Thoracic aorta (tissue), 2 donors: ENCODE results near the gene MACF1. TPM values are rescaled to one million over a fixed set of nuclear protein-coding genes. Genes with fewer than 3 reads are reported as not detected.

Experiments used
- ATAC-seq: fragments of 150-250 bp; one replicate; pipeline ENCODE4 v1.8.0; 2017; ENCODE audit warnings: low read depth; ENCODE audit not compliant: insufficient number of reproducible peaks, low FRiP score
- DNase-seq: peaks from one replicate; pipeline ENCODE4 v3.0.0-alpha.2; 2020; ENCODE audit warnings: low spot score
- H3K27ac ChIP-seq, 2 donors: fragments of 200-600 bp; sonication (generic); 1 replicate in 1 of 2; 2 replicates in 1 of 2; pipeline ENCODE4 v1.5.1; 2016; ENCODE audit warnings: mild to moderate bottlenecking in 2 of 2, moderate library complexity in 2 of 2
- H3K27me3 ChIP-seq: fragments of 200-600 bp; sonication (generic); replicated peaks from 2 replicates; pipeline ENCODE4 v1.6.0; 2016; ENCODE audit warnings: mild to moderate bottlenecking; ENCODE audit not compliant: insufficient read depth
- H3K36me3 ChIP-seq: fragments of 200-600 bp; sonication (generic); one replicate; pipeline ENCODE4 v1.5.1; 2016
- H3K4me1 ChIP-seq, 2 donors: fragments of 200-600 bp; sonication (generic); 1 replicate in 1 of 2; 2 replicates in 1 of 2; pipeline versions ENCODE4 v1.5.1 to v1.6.0; 2016; ENCODE audit warnings: low read depth in 2 of 2, mild to moderate bottlenecking in 1 of 2; ENCODE audit not compliant: control insufficient read depth in 1 of 2
- H3K4me3 ChIP-seq: fragments of 200-600 bp; sonication (generic); 2 replicates; pipeline ENCODE4 v1.5.1; 2016; ENCODE audit warnings: mild to moderate bottlenecking
- H3K9me3 ChIP-seq: fragments of 200-600 bp; sonication (generic); 2 replicates; pipeline ENCODE4 v1.5.1; 2016
- CTCF ChIP-seq: fragments of 200-600 bp; sonication (generic); IDR thresholded peaks from one replicate; pipeline ENCODE4 v1.5.1; 2019; ENCODE audit warnings: antibody characterized with exemption
- total RNA-seq, 2 donors: library from RNA; depleted of rRNA; stranded (reverse); fragments of >200 nt; gene quantifications; one replicate each; pipeline versions ENCODE4 v1.1.0 to v1.2.3, GENCODE V29; 2016

MACF1 gene
- total RNA-seq, 2 donors from 2014 or later = 604 to 650 TPM

DNA sequence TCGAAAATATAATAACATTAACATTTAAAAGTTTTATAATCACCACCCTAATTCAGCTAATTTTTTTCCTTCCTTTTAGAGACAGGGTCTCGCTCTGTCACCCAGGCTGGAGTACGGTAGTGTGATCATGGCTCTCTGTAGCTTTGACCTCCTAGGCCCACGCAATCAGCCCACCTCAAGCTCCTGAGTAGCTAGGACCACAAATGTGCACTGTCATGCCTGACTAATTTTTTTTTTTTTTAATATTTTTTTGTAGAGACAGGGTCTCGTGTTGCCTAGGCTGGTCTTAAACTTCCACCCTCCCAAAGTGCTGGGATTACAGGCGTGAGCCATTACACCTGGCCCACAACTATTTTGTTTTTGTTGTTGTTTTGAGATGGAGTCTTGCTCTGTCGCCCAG lies 172.2 kb downstream of the MACF1 start:
- no peaks in the 10 kb centered on the region for H3K9me3 ChIP-seq
- no peak overlapping the region for H3K4me3 ChIP-seq
- peaks cover 5 to 13% of the 10 kb centered on the region in 2 donors for H3K4me1 ChIP-seq
- TF ChIP-seq CTCF = no peak
- H3K27ac ChIP-seq = no peak overlapping the region
- no peak for DNase-seq
- peaks cover 32% of the 10 kb centered on the region for H3K36me3 ChIP-seq
- no peak for ATAC-seq
- H3K27me3 ChIP-seq = no peaks in the 10 kb centered on the region

DNA sequence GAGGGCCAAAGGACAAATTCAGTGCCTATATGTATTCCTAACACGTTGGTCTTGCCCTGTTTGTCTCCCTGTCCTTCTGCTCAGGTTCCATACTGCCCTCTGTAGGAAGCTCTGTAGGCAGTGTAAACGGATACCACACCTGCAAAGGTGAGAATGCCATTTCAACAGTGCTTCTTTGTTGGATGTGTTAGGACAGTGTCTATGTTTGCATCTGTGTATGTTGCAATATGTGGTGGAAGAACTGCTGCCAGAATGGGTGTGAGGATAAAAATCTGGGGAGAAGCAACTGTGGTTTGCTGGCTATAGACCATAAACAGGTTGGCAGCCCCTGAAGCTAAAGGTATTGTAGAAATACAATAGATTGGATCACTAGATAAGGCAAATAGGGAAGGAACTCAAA lies 173.9 kb downstream of the MACF1 start:
- H3K27ac ChIP-seq = peak overlapping the region in 1 of 2 donors; percentile 40
- no peak for DNase-seq

GRCh38 chr1:39379187-39379586 lies 174.7 kb downstream of the MACF1 start:
- Histone ChIP-seq H3K9me3 (no peaks in the 10 kb centered on the region), H3K4me3 (no peak overlapping the region), H3K36me3 (peaks cover 42% of the 10 kb centered on the region), H3K4me1 (peaks cover 2 to 10% of the 10 kb centered on the region in 2 donors), H3K27ac (peak overlapping the region; percentile 40 to 54), H3K27me3 (no peaks in the 10 kb centered on the region)
- no peak for ATAC-seq
- TF ChIP-seq CTCF = no peak
- DNase-seq = no peak

More for the DNA sequence above, 173.9 kb downstream of the MACF1 start:
- peaks cover 0 to 6% of the 10 kb centered on the region in 2 donors for H3K4me1 ChIP-seq
- peaks cover 38% of the 10 kb centered on the region for H3K36me3 ChIP-seq
- no peak for TF ChIP-seq CTCF
- H3K9me3 ChIP-seq = no peaks in the 10 kb centered on the region
- no peak for ATAC-seq
- no peaks in the 10 kb centered on the region for H3K27me3 ChIP-seq
- H3K4me3 ChIP-seq = no peak overlapping the region

DNA sequence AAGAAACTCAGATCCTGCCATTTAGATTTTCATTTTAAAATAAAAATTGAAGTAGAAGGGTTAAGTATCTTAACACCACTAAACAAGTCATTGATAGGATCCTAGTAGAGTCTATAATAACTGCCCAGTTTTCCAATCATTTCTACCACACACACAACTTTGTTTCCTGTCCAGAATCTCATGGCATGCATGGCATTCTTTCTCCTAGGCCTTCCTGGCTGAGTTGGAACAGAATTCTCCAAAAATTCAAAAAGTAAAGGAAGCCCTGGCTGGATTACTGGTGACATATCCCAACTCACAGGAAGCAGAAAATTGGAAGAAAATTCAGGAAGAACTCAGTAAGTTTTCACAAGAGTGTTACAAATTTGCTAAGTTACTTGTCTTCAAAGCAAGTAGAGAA lies 175.5 kb downstream of the MACF1 start:
- peaks cover 3 to 19% of the 10 kb centered on the region in 2 donors for H3K4me1 ChIP-seq
- peak overlapping the region; percentile 54 to 62 for H3K27ac ChIP-seq
- peaks cover 42% of the 10 kb centered on the region for H3K36me3 ChIP-seq
- DNase-seq = no peak
- no peaks in the 10 kb centered on the region for H3K9me3 ChIP-seq
- TF ChIP-seq CTCF = no peak
- no peaks in the 10 kb centered on the region for H3K27me3 ChIP-seq
- H3K4me3 ChIP-seq = no peak overlapping the region
- ATAC-seq = no peak

DNA sequence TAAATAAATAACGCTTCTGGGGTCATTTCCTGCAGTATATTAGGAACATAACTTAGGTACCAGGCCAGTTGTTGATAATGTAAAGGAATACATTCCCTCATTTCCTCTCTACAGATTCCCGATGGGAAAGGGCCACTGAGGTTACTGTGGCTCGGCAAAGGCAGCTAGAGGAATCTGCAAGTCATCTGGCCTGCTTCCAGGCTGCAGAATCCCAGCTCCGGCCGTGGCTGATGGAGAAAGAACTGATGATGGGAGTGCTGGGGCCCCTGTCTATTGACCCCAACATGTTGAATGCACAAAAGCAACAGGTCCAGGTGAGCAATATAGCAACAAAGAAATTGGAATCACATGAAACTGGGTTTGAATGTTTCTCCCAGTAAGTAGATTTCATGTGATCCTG lies 177.3 kb downstream of the MACF1 start:
- Histone ChIP-seq H3K9me3 (no peaks in the 10 kb centered on the region), H3K36me3 (peaks cover 58% of the 10 kb centered on the region), H3K4me1 (peaks cover 3 to 20% of the 10 kb centered on the region in 2 donors), H3K27ac (peak overlapping the region; percentile 26 to 38), H3K27me3 (no peaks in the 10 kb centered on the region), H3K4me3 (no peak overlapping the region)
- ATAC-seq (peak; percentile 46), DNase-seq (no peak)
- TF ChIP-seq CTCF = no peak
